ENCODE data around the gene PARP3.

PARP3 gene

DNA sequence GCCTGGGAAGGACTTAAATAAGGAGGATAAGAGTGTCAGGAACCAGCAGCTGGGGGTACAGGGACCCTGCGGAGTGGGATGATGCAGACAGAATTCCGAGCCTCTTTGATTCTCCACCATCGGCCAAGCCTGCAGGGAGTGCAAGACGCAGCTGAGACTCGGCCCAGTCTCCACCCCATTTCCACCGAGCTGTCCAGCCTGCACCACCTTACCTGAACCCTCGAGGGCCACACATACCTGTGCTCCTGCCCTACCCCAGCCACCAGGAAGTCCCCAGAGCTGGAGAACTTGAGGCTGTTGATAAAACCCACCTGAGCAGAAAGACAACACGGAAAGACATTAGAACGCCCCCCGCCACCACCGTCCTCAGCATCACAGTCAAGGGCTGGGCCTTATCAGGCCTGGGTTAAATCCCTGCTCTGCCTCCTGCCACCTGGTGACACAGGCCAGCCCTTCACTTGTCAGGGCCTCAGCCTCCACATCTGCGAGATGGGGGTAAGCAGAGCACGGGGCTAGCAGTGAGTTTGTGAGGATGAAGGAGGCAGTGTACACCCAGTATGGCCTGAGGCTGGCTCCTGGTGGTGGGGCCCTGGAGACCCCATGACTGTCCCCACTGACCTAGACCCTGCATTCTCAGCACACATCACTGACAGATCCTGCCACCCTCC, 8.6 kb upstream of the PARP3 start:
- in situ Hi-C loops (cut with MboI; ENCODE audit: low sequenced_read_pairs), result no loop called here

- in situ Hi-C loops (cut with MboI; ENCODE audit: low sequenced_read_pairs), result no loop called here
Observed at GRCh38 chr3:51934139-51934850, 7.9 kb upstream of the PARP3 start.

DNA sequence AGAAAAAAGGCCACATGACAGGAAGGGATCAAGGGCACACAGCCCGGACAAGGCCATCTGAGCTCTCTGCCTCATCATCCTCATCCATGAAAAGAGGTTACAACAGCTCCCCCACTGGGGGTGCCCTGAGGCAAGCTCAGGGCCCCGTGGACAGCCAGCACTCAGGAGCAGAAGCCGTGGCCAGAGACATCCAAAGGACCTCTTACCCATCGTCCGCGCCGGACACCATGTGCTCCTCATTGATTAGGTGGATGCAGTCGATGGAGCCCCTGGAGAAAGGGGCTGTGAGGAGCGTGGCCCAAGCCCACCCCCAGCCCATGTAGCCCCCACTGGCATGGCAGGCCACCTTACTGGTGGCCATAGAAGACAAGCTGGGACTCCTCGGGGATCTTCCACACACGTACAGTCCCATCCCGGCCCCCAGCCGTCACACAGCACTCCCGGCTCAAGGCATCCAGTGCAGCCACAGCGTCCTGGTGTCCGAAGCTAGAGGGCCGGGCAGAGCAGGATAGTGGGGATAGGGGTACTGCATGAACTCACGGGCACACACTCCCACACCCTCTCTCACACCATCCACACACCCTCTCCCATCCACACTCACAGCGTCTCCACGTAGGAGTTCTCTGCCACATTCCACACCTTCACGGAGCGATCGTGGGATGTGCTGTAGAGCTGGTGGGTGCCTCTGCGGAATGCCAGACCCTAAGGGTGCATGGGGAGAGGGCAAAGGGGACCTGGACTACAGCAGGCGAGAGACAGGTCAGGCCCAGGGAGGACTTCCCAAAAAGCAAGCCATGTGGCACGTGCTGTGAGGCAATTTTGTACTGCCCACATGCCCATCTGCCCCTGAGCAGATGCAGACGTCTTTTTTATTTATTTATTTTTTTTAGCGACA, 6.9 kb upstream of the PARP3 start:
- in situ Hi-C loops (cut with MboI; ENCODE audit: low sequenced_read_pairs), result no loop called here

DNA sequence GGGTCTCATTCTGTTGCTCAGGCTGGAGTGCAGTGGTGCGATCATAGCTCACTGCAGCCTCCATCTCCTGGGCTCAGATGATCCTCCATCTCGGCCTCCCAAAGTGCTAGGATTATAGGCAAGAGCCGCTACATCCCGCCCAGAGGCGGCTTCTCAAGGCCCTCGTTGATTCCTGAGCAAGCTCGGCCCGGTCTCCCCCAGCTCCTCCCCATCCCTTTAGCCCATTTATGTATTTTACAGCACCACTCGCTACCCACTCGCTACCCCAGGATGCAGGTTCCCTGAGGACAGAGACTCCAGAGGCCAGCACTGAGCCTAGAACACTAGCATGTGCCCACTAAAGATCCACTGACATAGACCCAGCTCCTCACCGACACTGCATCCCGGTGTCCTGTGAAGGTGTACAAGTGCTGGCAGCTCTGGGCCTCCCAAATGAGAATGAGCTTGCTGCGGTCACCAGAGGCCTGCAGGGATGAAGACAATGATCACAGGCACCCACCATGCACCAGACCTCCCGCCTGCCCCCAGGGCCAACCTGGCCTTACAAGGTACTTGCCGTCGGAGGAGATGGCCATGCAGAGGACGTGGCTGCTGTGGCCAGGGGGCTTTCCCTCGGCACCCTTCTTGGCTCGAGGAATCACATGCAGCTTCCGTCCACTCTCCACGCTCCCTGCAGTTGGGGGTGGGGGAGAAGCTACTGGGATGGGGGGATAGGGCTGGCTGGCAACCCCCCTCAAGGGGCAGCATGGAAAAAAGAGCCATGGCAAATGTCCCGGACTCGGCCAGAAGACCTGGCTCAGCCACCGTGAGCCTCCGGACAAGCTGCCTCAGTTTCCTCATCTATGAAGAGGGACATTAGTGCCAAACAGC, 6.0 kb upstream of the PARP3 start:
- in situ Hi-C loops (cut with MboI; ENCODE audit: low sequenced_read_pairs), result no loop called here

GRCh38 chr3:51937014-51937413, 5.1 kb upstream of the PARP3 start:
- in situ Hi-C loops (cut with MboI; ENCODE audit: low sequenced_read_pairs), result no loop called here

GRCh38 chr3:51937611-51938450, 4.3 kb upstream of the PARP3 start:
- in situ Hi-C loops (cut with MboI; ENCODE audit: low sequenced_read_pairs), result no loop called here

DNA sequence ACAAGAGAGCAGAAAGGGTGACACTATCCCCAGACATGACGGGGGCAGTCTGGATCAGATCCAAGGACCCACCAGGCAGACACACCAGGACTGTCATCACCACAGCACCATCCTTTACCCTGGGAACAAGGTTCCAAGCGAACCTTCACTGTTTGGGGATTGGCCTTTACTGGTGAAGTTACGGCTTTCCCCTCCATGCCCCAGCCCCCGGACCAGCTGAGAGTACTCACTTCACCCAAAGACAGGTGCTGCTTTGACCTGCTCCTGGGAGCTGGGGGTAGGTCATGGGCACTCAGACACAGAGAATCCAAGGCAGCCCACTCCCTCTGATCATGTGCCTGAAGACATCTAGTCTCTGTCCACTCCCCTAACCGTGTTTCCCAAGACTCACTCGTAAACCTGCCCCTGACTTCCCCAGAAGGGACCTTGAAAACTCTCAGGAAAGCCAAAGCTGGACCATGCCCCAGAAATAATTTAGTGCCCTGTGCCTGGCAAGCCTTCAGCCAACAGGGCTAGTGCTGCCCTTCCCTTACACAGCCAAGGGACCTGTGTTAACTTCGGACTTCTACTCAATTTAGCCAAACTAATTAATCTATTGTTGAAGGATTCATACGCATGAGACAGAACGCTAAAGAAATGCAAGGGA, 3.3 kb upstream of the PARP3 start:
- in situ Hi-C loops (cut with MboI; ENCODE audit: low sequenced_read_pairs), result no loop called here

- in situ Hi-C loops (cut with MboI; ENCODE audit: low sequenced_read_pairs), result no loop called here
Observed at GRCh38 chr3:51940648-51941462, 1.3 kb upstream of the PARP3 start.

DNA sequence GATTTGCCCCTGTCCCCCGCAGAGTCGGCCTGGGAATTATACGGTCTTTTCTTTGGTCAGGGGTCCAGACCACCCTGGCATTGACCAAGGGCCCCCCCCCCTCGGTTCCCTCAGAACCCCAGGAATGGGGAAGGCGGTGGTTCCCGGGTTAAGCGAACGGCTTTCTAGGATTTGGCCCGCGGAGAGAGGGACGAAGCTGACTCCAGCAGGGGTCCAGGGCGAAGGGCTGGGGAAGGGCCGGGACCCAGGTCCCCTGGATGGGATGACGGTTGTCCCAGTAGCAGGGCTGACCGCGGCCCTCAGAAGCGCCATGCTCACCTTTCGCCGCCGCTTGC, 733 bp upstream of the PARP3 start:
- in situ Hi-C loops (cut with MboI; ENCODE audit: low sequenced_read_pairs), result no loop called here

- in situ Hi-C loops (cut with MboI; ENCODE audit: low sequenced_read_pairs), result no loop called here
Observed at GRCh38 chr3:51942603-51943450, 664 bp downstream of the PARP3 start.

DNA sequence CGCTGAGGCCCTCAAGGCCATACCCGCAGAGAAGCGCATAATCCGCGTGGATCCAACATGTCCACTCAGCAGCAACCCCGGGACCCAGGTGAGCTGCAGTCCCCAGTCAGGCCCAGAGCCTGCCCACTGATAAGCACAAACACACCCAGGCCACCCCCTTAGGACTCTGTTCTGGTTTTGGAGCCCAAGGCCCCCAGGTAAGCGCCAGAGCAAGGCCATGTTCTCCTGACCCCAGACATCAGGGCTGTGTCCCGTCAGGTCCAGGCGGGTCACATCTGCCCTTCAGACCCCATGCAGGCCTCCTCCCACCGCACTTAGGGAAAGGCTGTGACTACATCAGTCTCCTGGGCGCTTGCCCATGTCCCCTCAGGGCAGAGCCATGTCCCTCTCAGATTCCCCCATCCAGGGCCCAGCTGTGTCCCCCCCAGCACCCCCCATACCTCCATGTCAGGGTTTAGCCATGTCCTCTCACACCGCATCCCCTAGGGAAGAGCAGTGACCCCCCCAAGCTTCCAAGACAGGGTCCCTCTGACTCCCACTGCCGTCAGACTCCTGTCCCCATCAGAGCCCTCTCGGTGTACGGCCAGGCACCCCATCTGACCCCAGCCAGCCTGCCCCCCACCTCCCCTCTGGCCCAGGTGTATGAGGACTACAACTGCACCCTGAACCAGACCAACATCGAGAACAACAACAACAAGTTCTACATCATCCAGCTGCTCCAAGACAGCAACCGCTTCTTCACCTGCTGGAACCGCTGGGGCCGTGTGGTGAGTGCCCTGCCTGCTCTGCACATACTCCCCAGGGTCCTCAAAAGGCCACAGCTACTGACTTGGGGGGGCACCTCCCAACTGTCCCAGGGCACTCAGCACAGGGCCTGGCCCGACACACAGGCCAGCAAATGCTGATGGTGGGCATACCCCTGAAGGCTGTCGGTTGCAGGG, 1.6 kb downstream of the PARP3 start:
- in situ Hi-C loops (cut with MboI; ENCODE audit: low sequenced_read_pairs), result no loop called here

GRCh38 chr3:51944451-51945021, 2.4 kb downstream of the PARP3 start:
- in situ Hi-C loops (cut with MboI; ENCODE audit: low sequenced_read_pairs), result no loop called here

- in situ Hi-C loops (cut with MboI; ENCODE audit: low sequenced_read_pairs), result no loop called here
Observed at GRCh38 chr3:51945031-51945840, 3.1 kb downstream of the PARP3 start.

- in situ Hi-C loops (cut with MboI; ENCODE audit: low sequenced_read_pairs), result no loop called here
Observed at GRCh38 chr3:51945926-51946705, 4.0 kb downstream of the PARP3 start.

- in situ Hi-C loops (cut with MboI; ENCODE audit: low sequenced_read_pairs), result no loop called here
Observed at GRCh38 chr3:51946796-51947195, 4.6 kb downstream of the PARP3 start.
